Fibroblast of upper back skin (primary cell): ENCODE measurements around the gene FBLN7.

Experiments
- DNase-seq: peaks from one replicate; pipeline ENCODE4 v3.0.0-alpha.2; 2013

Gene FBLN7

DNA sequence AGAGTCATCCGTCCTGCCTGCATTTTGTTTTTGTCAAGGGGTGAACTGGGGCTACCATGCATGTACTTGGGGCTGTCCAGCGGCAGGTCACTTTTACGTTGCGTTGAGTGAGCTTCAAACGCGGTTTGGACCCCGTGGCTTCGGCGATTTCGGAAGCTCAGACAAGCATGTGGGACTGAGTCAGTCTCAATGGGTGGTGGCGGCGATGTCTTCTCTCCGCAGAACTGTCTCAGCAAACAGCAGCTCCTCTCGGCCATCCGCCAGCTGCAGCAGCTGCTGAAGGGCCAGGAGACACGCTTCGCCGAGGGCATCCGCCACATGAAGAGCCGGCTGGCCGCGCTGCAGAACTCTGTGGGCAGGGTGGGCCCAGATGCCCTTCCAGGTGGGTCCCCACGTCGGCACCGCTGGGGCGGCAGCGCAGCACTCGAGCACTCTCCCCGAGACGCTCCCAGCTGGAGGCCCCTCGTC lies 21.3 kb downstream of the FBLN7 start:
- DNase-seq = no peak

DNA sequence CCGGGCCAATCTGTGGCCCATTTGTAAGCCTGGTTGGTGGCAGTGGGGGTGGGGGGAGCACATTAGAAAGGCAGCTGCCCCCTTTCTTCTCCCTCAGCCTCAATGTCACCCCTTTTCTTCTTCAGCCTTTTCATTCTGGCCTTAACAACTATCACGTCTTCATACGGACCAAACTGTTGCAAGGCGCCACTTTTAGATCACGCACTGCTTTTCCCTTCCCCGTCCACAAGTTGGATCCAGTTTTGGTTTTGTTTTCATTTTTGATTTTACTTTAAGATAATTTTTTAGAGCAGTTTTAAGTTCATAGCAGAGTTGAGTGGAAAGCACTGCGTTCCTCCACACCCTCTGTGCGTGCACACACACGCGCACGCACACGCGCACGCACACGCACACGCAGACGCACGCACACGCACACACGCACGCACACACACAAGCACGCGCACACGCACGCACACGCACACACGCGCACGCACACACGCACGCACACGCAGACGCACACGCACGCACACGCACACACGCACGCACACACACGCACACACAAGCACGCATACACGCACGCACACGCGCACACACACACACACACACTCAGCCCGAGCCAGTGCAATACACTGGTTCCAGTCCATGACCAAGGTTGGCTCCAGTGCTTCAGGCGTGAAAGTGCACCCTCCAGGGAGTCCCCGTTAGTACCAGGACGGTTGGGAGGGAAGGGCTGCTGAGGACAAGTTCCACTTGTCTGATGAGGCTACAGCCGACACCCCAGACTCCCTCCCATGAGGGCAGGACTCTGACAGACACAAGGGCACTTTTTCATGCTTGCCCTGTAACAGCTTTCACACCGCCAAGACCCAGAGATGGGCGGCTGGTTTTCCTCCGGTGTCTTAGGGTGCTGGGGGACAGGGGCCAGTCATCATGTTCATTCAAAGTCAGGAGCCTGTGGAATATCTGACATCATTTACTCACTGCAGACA lies 22.4 kb downstream of the FBLN7 start:
- no peak for DNase-seq

DNA sequence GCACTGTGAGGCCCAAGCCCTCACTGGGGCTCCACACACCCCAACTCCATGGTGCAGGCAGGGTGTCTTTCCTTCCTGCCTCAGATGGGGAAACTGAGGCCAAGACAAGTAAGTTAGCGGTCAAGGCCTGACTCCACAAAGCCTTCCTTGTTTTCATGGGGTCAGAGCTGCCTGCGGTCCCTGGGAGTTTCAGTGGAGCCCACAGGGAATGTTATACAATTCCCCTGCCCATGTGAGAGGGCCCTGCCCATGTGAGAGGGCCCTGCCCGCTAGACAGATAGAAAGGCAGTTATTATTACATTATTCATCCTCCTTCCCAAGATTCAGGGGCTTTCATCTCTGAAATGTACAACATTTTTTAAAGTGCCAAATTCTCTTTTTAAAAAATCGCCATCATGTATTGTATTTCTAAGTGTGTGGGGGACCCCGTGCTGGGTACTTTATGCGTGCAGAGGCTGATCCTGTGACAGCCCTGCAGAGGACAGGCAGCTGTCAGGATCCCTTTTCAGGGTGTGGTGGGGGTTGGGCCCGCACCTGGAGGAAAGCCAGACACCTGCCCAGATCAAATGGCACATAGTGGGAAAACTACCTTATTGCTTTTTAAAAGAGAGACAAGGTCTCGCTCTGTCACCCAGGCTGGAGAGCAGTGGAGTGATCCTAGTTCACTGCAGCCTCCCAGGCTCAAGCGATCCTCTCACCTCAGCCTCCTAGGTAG lies 23.4 kb downstream of the FBLN7 start:
- DNase-seq = no peak

DNA sequence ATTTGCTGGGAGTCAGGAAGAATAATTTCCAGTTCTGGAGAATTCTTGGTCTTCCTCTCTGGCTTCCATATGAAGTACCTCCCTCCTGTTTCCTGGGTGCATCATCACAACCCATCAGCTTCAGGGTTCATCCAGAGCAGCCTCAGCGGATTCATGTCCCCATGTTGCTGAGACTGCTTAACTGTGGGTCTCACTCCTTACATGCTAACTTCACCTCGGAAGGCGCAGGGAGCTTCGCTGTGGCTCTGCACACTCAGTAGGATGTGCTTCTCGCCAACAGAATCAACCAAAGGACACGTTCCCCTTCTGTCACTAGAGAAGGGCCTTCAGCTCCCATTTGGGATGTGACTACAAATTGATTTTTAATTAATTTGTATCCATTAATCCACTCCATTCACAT lies 24.2 kb downstream of the FBLN7 start:
- DNase-seq = no peak

- no peak for DNase-seq
Measured at GRCh38 chr2:112162956-112163355, 24.8 kb downstream of the FBLN7 start.

DNA sequence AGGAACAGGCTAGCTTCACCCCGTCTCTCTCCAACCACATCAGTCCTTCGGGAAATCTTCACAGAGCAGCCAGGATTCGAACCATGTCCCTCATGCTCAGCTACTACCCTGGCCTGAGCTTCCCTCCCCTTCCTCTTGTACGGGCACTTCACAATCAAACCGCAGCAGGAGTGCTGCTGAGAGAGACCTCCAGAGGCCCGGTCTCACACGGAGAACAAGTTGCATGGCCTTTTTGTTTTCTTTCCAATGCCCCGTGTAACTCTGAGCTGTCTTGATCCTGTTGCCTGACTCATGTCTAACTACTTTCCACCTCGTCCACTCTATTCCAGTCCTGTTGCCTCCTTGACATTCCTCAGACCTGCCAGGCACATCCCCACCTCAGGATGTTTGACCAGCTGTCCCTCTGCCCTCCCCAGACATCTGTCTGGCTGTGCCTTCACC lies 25.4 kb downstream of the FBLN7 start:
- DNase-seq = no peak

DNA sequence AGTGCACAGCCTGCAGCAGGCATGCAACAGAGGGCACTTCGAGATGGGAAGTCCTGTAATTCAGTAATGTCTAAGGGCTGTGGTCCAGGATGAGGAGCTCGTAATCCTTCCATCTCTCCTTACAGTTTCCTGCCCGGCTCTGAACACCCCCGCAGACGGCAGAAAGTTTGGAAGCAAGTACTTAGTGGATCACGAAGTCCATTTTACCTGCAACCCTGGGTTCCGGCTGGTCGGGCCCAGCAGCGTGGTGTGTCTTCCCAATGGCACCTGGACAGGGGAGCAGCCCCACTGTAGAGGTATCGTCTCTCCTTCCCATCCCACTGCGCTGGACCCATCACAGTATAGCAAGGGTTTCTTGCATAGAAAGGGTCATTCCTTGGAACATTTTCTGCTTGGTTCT lies 26.7 kb downstream of the FBLN7 start:
- no peak for DNase-seq

GRCh38 chr2:112165296-112165695 lies 27.1 kb downstream of the FBLN7 start:
- no peak for DNase-seq

GRCh38 chr2:112166806-112167499 lies 28.8 kb downstream of the FBLN7 start:
- DNase-seq = no peak

DNA sequence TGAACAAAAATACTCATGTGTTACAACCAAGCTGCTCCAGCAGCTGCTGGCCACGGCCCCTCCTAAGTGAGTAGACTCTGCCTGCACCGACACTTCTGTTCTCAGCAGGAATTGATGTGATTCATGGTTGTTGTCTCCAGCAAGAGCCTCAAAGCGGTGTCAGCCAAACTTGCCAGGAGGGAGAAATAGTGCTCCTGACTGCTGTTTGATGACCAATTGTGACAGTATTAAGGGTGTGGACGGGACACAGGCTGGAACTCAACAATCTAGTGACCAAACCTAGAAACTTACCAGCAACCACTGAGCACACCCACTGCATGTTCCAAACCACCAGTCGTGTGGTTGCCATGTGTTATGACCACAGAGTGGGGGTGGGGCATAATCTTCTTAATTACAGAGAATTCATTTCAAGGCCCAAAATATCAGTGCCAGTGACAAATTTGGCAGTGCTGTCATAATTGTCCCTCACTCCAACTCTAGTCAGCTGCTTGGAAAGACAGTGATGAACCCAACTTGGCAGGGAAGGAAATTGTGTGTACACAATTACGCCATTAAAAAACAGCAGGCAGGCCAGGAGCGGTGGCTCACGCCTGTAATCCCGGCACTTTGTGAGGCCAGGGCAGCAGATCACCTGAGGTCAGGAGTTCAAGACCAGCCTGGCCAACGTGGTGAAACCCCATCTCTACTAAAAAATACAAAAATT lies 30.4 kb downstream of the FBLN7 start:
- peak; percentile 12 for DNase-seq

DNA sequence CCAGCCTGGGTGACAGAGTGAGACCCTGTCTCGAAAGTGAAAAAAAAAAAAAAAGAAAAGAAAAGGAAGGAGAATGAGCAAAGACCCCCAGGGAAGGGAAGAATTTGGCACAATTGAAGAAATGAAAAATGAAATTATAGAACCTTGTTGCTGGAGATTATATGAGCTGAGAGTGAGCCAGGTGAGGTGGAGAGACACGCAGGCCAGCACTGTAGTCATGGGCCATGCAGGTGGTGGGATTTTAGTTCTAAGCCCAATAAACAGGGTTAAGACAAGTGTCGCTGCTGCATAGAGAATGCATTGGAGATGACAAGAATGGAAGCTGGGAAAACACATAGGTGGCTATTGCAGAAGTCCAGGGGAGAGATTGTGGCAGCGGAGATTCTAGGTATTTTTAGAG lies 32.3 kb downstream of the FBLN7 start:
- no peak for DNase-seq

DNA sequence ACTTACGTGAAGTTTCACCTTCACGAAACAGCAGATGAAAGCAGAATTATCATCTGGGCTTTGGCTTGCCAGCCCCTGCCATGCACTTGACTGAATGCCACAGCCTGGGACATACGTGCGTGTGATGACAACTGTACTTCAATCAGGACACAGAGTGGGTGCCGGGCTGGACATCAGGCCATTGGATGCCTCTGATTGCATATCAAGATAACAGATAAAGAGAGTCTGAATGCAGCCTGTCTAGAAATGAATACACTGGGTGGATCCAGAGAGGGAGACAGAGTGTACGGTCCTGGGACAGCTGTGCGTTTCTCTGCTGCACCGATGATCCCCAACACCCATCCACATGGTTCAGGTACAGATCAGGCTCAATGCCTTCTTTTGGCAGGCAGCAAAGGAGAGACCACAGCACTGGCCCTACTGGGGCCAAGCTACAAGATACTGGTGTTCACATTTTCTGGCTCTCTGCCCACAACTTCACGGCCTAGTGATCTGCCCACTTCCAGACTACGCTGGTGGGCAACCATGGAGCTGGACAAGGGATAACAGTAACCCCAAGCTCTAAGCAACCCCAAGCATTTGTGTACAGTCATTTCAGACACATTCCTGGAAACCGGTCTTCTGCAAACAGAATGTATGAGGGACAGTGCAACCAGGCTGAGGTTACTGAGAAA lies 35.6 kb downstream of the FBLN7 start:
- no peak for DNase-seq

- no peak for DNase-seq
Measured at GRCh38 chr2:112174383-112174782, 36.2 kb downstream of the FBLN7 start.

DNA sequence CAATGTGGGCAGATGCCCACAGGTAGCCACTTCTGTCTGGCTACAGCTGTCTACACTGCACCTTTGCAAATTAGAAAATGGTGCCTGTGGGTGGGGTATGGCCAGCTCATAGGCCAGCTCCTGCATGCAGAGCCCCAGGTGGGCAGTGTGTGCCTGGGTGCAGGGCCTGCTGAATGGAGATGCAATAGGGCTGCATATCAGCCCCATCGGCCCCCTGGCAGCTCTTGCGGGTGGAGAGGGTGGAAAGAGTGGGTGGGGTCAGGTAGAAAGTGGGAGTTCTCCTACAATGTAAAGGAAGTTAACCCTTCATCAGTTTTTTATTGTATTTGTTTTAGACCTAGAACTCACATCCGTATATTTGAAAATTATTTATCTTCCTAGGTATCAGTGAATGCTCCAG lies 37.1 kb downstream of the FBLN7 start:
- no peak for DNase-seq

DNA sequence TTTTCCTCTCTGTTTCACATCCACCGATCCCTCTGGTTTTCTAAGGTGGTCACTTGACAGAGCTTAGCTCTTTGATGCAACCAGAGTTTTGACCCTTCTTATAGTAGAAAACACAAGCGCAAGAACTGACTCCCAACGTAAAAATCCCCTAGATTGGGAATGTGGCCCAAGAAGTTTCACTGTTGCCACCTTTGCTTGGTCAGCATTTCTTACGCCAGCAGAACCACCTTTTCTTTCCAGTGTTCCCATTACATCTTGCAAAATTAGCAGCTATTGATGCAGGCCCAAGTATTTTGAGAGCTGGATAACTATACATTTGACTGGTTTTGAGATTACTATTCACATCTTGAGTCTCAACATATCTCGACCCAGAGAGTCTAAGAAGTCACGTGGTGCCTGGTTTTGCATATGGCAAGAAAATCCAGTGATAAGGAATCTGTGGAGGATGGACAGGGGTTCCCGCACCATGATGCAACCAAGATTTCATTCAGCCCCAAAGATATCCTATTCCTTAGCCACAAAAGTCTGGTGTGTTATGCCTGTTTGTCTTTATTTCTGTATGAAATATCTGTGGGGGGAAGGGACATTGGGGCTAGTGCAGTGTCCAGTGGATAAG lies 37.9 kb downstream of the FBLN7 start:
- DNase-seq = no peak

GRCh38 chr2:112181571-112182290 lies 43.5 kb downstream of the FBLN7 start:
- DNase-seq = no peak

GRCh38 chr2:112182581-112183034 lies 44.4 kb downstream of the FBLN7 start:
- DNase-seq = no peak

- DNase-seq = no peak
Measured at GRCh38 chr2:112183327-112184025, 45.3 kb downstream of the FBLN7 start.

GRCh38 chr2:112184121-112184520 lies 45.9 kb downstream of the FBLN7 start:
- DNase-seq = no peak

DNA sequence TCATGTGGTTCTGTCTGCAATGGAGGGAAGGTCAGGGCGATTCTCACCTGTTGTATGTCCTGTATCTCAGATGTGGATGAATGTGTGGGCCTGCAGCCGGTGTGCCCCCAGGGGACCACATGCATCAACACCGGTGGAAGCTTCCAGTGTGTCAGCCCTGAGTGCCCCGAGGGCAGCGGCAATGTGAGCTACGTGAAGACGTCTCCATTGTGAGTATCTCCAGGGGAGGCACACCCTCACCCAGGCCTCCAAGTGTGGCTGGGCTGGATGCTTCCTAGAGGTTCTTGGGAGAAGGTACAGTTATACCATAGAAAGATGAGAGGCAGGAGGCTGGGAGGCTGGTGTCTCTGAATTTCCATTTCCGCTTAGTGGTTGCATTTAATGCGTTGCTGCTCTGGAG lies 46.9 kb downstream of the FBLN7 start:
- DNase-seq = no peak
